Common myeloid progenitor, CD34-positive (primary cell): ENCODE results near the gene APBA3.

Source experiments
- CTCF ChIA-PET: fragments of 350-600 bp; sonication (Branson Sonifier 250); formaldehyde crosslinking; loops from one replicate; lab custom pipeline; 2021; ENCODE audit warnings: antibody characterized with exemption; lab: Charles Lee
- POLR2A ChIA-PET: fragments of 350-600 bp; sonication (Branson Sonifier 250); formaldehyde crosslinking; loops from one replicate; lab custom pipeline; 2021; ENCODE audit warnings: antibody characterized with exemption; lab: Charles Lee
- DNase-seq, 3 donors: peaks; one replicate each; pipeline versions ENCODE4 v3.0.0 to v3.0.0-alpha.2; 2013
- H3K27ac ChIP-seq, 2 experiments: 1 replicate in 1 of 2; 2 replicates in 1 of 2; pipeline ENCODE4 v1.7.0; 2013; ENCODE audit warnings: inconsistent platforms in 2 of 2, low read length in 2 of 2, mild to moderate bottlenecking in 2 of 2, low read depth in 1 of 2, moderate library complexity in 1 of 2; ENCODE audit not compliant: severe bottlenecking in 2 of 2, insufficient read depth in 1 of 2, poor library complexity in 1 of 2
- H3K27me3 ChIP-seq, 5 experiments: replicated peaks in 2 of 5; 1 replicate in 3 of 5; 2 replicates in 2 of 5; pipeline versions ENCODE4 v1.6.1 to v1.7.0; 2013; ENCODE audit warnings: low read length in 4 of 5, mild to moderate bottlenecking in 2 of 5, moderate library complexity in 2 of 5, inconsistent platforms in 1 of 5; ENCODE audit not compliant: insufficient read depth in 5 of 5, control insufficient read depth in 4 of 5
- H3K36me3 ChIP-seq, 4 experiments: 1 replicate in 2 of 4; 2 replicates in 2 of 4; pipeline versions ENCODE4 v1.6.1 to v1.7.0; 2013; ENCODE audit warnings: low read length in 3 of 4, control low read depth in 1 of 4, mild to moderate bottlenecking in 1 of 4; ENCODE audit not compliant: control insufficient read depth in 4 of 4, insufficient read depth in 4 of 4
- H3K4me1 ChIP-seq, 4 experiments: 1 replicate in 3 of 4; 2 replicates in 1 of 4; pipeline versions ENCODE4 v1.6.1 to v1.7.1; 2013; ENCODE audit warnings: low read length in 3 of 4, mild to moderate bottlenecking in 3 of 4, control low read depth in 1 of 4, inconsistent platforms in 1 of 4, moderate library complexity in 1 of 4; ENCODE audit not compliant: control insufficient read depth in 4 of 4, insufficient read depth in 4 of 4; ENCODE audit errors: control extremely low read depth in 1 of 4
- H3K4me3 ChIP-seq, 7 experiments: 1 replicate in 4 of 7; 2 replicates in 3 of 7; pipeline versions ENCODE4 v1.5.1 to v1.7.0; 2013; ENCODE audit warnings: mild to moderate bottlenecking in 7 of 7, low read length in 6 of 7, moderate library complexity in 6 of 7, inconsistent platforms in 2 of 7, low read depth in 2 of 7, control low read depth in 1 of 7; ENCODE audit not compliant: insufficient read depth in 4 of 7, control insufficient read depth in 1 of 7; ENCODE audit errors: extremely low read depth in 1 of 7
- H3K9me3 ChIP-seq, 5 experiments: 1 replicate in 4 of 5; 2 replicates in 1 of 5; pipeline versions ENCODE4 v1.6.1 to v1.7.1; 2013; ENCODE audit warnings: low read length in 4 of 5, mild to moderate bottlenecking in 2 of 5, inconsistent platforms in 1 of 5, low read depth in 1 of 5, moderate library complexity in 1 of 5; ENCODE audit not compliant: control insufficient read depth in 4 of 5, insufficient read depth in 2 of 5; ENCODE audit errors: control extremely low read depth in 1 of 5
- WGBS: methylation state at CpG from one replicate; pipeline ENCODE4 v1.1.5; 2013; ENCODE audit not compliant: insufficient coverage; 5-methylcytosine and 5-hydroxymethylcytosine counted together

APBA3 gene

DNA sequence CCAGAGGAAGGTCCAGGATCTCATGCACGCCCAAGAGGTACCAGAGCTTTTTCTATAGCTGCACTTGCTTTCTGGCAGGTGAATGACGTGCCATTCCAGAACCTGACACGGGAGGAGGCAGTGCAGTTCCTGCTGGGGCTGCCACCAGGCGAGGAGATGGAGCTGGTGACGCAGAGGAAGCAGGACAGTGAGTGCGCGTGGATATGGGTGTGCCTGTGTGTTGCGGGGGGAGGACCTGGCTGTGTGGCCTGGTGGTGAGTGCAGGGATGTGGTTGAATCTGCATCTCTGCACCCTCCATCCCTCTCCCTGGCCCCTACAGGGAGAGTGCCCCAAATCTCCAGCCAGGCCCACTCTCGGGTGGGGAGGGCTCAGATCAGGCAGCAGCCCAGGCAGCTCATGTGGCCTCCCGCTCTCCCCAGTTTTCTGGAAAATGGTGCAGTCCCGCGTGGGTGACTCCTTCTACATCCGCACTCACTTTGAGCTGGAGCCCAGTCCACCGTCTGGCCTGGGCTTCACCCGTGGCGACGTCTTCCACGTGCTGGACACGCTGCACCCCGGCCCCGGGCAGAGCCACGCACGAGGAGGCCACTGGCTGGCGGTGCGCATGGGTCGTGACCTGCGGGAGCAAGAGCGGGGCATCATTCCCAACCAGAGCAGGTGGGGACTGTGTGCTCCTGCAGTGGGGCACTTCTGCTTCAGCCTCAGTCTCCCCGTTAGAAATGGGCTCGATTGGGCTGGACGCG is 22.8 kb downstream of the APBA3 start:
- 94% methylated on average over 31 of the region's 32 CpGs for WGBS
- no peaks in the 10 kb centered on the region for H3K27me3 ChIP-seq
- no peak overlapping the region for H3K27ac ChIP-seq
- no peak overlapping the region for H3K4me3 ChIP-seq
- ChIA-PET CTCF (interaction anchor here (0.7 to 1.9 kb wide), 3 partner anchors 18 to 421 kb away, joined by 3 to 4 read pairs (median 3); partner anchors contain the start of genes APBA3 and MRPL54), POLR2A (no interaction called here)
- no peak for DNase-seq
- H3K9me3 ChIP-seq, result peaks cover 0 to 3% (median 0%) of the 10 kb centered on the region in 5 experiments
- peaks cover 0 to 2% (median 0%) of the 10 kb centered on the region in 4 experiments for H3K4me1 ChIP-seq
- H3K36me3 ChIP-seq, result no peaks in the 10 kb centered on the region

DNA sequence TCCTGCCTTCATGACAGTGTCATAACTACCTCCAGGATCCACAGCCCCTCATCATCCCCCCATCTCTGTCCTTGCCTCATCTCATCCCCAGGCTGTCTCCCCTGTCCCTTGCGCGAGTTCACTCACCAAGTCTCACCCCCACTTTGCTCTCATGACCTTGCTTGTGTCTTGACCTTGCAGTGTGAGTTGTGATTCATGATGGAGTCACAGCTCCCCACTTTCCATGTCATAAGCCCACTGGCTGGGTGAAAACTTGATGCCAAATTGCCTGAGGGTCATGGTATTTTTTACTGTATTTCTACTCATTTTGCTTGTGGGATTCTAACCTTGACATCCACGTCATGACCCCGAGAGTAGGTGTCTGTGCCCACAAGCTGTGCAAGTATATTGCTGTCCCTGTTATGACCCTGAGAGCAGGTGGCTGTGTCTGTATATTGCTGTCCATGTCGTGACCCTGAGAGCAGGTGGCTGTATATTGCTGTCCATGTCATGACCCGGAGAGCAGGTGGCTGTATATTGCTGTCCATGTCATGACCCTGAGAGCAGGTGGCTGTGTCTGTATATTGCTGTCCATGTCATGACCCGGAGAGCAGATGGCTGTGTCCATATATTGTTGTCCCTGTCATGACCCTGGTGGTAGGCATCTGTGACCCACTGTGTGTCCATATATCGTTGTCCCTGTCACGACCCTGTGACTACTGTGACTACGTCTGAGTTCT is 23.8 kb downstream of the APBA3 start:
- 92% methylated on average over 8 of the region's 10 CpGs for WGBS
- H3K9me3 ChIP-seq, result no peaks in the 10 kb centered on the region
- no peaks in the 10 kb centered on the region for H3K36me3 ChIP-seq
- POLR2A ChIA-PET, result no interaction called here
- H3K4me1 ChIP-seq, result peaks cover 0 to 2% (median 0%) of the 10 kb centered on the region in 4 experiments
- H3K27me3 ChIP-seq, result no peaks in the 10 kb centered on the region
- CTCF ChIA-PET, result interaction anchor here (0.7 to 1.9 kb wide), 3 partner anchors 19 to 420 kb away, joined by 3 to 4 read pairs (median 3); partner anchors contain the start of genes APBA3 and MRPL54
- H3K4me3 ChIP-seq, result no peak overlapping the region
- H3K27ac ChIP-seq, result no peak overlapping the region
- DNase-seq, result no peak

DNA sequence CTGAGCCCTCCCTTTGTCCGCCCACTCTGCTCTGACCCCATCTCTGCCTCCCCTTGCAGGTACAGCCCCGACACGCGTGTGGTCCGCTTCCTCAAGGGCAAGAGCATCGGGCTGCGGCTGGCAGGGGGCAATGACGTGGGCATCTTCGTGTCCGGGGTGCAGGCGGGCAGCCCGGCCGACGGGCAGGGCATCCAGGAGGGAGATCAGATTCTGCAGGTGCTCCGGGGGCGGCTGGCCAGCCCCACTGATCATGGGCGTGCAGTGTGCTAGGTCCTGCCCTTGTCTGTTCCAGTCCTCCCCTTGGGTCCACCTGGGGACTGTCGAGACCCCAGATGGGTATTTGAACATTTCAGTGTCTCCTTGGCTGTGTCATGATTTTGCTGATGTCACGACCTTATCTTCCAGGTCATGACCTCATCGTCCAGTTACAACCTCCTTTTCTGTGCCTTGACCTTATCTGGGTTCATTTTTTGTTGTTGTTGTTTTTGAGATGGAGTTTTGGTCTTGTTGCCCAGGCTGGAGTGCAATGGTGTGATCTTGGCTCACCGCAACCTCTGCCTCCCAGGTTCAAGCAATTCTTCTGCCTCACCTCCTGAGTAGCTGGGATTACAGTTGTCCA is 25.3 kb downstream of the APBA3 start:
- Histone ChIP-seq H3K27ac (no peak overlapping the region), H3K9me3 (no peaks in the 10 kb centered on the region), H3K4me3 (no peak overlapping the region), H3K36me3 (no peaks in the 10 kb centered on the region), H3K4me1 (peaks cover 0 to 2% (median 0%) of the 10 kb centered on the region in 4 experiments), H3K27me3 (no peaks in the 10 kb centered on the region)
- no peak for DNase-seq
- POLR2A ChIA-PET, result interaction anchor here (0.7 kb wide), 1 partner anchor 29 kb away, joined by 5 read pairs; no protein-coding TSS in a partner anchor
- CTCF ChIA-PET, result no interaction called here
- 96% methylated on average over 20 of the region's 21 CpGs for WGBS

DNA sequence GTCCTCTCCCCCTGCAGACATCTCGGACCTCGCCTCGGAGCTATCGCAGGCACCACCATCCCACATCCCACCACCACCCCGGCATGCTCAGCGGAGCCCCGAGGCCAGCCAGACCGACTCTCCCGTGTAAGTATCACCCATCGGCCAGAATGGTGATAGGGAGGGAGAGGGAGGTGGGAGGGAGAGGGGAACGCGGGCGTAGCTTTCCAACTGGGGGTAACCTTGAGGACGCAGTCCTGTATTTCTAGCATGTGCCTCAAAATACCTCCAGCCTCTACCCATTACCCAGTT is 27.2 kb downstream of the APBA3 start:
- WGBS, result 100% methylated on average over 1 of the region's 14 CpGs
- Histone ChIP-seq H3K9me3 (no peaks in the 10 kb centered on the region), H3K4me1 (no peaks in the 10 kb centered on the region), H3K27ac (no peak overlapping the region), H3K4me3 (no peak overlapping the region), H3K27me3 (no peaks in the 10 kb centered on the region), H3K36me3 (no peaks in the 10 kb centered on the region)
- POLR2A ChIA-PET, result no interaction called here
- CTCF ChIA-PET, result interaction anchor here (1.6 kb wide), 1 partner anchor 23 kb away, joined by 4 read pairs; no protein-coding TSS in a partner anchor
- DNase-seq, result no peak

DNA sequence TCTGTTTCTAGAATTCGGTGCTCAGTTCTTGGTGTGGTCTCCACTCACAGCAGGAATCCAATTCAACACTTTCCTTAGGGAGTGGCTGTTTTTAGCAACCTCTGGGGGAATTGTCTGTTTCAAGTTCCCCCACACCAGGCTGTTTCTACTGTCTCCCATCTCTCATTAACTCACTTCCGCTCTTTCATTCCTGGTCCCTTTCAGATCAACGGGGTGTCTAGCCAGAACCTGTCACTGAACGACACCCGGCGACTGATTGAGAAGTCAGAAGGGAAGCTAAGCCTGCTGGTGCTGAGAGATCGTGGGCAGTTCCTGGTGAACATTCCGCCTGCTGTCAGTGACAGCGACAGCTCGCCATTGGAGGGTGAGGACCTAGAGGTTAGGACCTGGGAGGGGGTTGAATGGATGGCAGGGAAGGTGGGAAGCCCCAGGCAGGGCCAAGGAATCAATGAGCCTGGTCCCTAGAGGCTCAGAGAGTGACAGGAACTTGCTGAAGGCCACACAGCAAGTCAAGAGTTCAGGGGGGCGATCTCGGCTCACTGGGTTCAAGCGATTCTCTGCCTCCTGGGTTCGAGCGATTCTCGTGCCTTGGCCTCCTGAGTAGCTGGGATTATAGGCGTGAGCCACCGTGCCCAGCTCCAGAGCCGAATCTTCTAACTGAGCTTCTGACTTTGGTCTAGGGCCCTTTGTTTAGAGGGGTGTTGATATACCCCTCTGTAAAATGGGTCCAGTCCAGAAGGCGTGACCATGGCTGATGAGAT is 27.8 kb downstream of the APBA3 start:
- DNase-seq, result peak in 1 of 3 donors; percentile 38
- Histone ChIP-seq H3K27ac (no peak overlapping the region), H3K27me3 (no peaks in the 10 kb centered on the region), H3K4me3 (no peak overlapping the region), H3K4me1 (no peaks in the 10 kb centered on the region), H3K36me3 (no peaks in the 10 kb centered on the region), H3K9me3 (no peaks in the 10 kb centered on the region)
- POLR2A ChIA-PET, result interaction anchor here (0.6 kb wide), 1 partner anchor 181 kb away, joined by 4 read pairs; no protein-coding TSS in a partner anchor
- WGBS, result 94% methylated on average over 12 of the region's 20 CpGs
- CTCF ChIA-PET, result interaction anchor here (1.6 kb wide), 1 partner anchor 24 kb away, joined by 4 read pairs; no protein-coding TSS in a partner anchor

DNA sequence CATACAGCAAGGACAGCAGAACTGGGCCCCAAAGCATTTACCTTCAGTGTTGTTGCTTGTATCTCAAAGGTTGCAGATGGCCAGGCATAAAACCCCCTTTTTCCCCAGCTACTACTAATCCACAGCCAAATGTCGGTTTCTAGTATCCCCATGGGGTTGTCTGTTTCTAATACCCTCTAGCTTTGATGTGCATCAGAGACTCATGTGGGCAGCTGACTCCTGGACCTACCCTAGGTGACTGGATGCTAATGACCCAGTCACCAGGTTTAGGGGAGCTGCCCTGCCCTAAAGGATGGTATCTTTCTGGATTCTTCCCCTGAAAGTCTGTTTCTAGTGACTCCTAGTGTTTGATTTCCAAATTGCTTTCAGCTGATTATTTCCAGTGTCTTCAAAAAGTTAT is 29.4 kb downstream of the APBA3 start:
- POLR2A ChIA-PET, result no interaction called here
- no peaks in the 10 kb centered on the region for H3K4me1 ChIP-seq
- H3K36me3 ChIP-seq, result no peaks in the 10 kb centered on the region
- no peaks in the 10 kb centered on the region for H3K27me3 ChIP-seq
- DNase-seq, result no peak
- H3K9me3 ChIP-seq, result no peaks in the 10 kb centered on the region
- WGBS, result 100% methylated on average over 1 of the region's 1 CpG
- no peak overlapping the region for H3K4me3 ChIP-seq
- no peak overlapping the region for H3K27ac ChIP-seq
- CTCF ChIA-PET, result interaction anchor here (0.6 to 2.4 kb wide), 6 partner anchors 10 to 158 kb away, joined by 3 to 5 read pairs (median 4); no protein-coding TSS in a partner anchor
